ENCODE data around the gene CAMKMT. TPM values are rescaled to one million over a fixed set of nuclear protein-coding genes. Genes with fewer than 3 reads are reported as not detected.

Gene CAMKMT
- total and polyA plus RNA-seq, 2 experiments from 2014 or later = 26.5 to 29.5 TPM

DNA sequence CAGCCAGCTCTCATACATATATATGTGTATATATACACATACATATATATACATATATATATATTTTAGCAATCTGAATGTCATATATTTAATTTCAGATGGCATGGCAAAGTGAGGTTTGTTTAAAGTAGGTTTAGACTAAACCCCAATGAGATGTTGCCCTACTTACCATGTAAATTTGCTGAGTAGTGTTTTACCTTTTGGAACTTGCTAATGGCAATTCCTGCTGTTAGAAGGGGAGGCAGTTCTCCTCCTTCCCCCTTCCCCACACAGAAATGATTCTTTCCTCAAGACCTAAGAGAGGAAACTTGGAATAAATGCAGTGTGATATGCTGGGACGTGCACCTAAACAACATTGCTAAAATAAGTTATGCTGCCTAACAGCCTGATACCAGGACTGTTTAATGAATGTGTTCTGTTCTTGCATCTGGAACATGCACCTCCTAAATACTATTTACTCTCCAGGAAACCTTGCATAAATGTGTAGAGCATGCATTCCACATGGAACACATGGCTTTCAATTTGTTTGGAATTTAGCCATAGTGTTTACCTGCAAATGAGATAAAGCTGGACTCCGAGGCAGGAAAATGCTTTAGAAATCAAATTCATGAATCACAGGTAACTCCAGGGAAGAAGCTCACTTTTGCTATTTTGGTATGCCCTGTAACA is 326.8 kb downstream of the CAMKMT start (continued):
- TF ChIP-seq, protein P1, sequence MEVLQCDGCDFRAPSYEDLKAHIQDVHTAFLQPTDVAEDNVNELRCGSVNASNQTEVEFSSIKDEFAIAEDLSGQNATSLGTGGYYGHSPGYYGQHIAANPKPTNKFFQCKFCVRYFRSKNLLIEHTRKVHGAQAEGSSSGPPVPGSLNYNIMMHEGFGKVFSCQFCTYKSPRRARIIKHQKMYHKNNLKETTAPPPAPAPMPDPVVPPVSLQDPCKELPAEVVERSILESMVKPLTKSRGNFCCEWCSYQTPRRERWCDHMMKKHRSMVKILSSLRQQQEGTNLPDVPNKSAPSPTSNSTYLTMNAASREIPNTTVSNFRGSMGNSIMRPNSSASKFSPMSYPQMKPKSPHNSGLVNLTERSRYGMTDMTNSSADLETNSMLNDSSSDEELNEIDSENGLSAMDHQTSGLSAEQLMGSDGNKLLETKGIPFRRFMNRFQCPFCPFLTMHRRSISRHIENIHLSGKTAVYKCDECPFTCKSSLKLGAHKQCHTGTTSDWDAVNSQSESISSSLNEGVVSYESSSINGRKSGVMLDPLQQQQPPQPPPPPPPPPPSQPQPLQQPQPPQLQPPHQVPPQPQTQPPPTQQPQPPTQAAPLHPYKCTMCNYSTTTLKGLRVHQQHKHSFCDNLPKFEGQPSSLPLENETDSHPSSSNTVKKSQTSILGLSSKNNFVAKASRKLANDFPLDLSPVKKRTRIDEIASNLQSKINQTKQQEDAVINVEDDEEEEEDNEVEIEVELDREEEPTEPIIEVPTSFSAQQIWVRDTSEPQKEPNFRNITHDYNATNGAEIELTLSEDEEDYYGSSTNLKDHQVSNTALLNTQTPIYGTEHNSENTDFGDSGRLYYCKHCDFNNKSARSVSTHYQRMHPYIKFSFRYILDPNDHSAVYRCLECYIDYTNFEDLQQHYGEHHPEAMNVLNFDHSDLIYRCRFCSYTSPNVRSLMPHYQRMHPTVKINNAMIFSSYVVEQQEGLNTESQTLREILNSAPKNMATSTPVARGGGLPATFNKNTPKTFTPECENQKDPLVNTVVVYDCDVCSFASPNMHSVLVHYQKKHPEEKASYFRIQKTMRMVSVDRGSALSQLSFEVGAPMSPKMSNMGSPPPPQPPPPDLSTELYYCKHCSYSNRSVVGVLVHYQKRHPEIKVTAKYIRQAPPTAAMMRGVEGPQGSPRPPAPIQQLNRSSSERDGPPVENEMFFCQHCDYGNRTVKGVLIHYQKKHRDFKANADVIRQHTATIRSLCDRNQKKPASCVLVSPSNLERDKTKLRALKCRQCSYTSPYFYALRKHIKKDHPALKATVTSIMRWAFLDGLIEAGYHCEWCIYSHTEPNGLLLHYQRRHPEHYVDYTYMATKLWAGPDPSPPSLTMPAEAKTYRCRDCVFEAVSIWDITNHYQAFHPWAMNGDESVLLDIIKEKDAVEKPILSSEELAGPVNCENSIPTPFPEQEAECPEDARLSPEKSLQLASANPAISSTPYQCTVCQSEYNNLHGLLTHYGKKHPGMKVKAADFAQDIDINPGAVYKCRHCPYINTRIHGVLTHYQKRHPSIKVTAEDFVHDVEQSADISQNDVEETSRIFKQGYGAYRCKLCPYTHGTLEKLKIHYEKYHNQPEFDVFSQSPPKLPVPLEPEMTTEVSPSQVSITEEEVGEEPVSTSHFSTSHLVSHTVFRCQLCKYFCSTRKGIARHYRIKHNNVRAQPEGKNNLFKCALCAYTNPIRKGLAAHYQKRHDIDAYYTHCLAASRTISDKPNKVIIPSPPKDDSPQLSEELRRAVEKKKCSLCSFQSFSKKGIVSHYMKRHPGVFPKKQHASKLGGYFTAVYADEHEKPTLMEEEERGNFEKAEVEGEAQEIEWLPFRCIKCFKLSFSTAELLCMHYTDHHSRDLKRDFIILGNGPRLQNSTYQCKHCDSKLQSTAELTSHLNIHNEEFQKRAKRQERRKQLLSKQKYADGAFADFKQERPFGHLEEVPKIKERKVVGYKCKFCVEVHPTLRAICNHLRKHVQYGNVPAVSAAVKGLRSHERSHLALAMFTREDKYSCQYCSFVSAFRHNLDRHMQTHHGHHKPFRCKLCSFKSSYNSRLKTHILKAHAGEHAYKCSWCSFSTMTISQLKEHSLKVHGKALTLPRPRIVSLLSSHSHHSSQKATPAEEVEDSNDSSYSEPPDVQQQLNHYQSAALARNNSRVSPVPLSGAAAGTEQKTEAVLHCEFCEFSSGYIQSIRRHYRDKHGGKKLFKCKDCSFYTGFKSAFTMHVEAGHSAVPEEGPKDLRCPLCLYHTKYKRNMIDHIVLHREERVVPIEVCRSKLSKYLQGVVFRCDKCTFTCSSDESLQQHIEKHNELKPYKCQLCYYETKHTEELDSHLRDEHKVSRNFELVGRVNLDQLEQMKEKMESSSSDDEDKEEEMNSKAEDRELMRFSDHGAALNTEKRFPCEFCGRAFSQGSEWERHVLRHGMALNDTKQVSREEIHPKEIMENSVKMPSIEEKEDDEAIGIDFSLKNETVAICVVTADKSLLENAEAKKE (CRISPR knock-in tag; IDR thresholded peaks at IDR 0.05) = no peak
- TF ChIP-seq EZH2 (IDR thresholded peaks at IDR 0.05; ENCODE audit: low read depth, unreplicated experiment) (no peak), STAT1 (IDR thresholded peaks at IDR 0.05; ENCODE audit: unreplicated experiment) (no peak), ZNF114 (CRISPR knock-in tag; IDR thresholded peaks at IDR 0.05) (no peak)
- TF ChIP-seq, protein P2, sequence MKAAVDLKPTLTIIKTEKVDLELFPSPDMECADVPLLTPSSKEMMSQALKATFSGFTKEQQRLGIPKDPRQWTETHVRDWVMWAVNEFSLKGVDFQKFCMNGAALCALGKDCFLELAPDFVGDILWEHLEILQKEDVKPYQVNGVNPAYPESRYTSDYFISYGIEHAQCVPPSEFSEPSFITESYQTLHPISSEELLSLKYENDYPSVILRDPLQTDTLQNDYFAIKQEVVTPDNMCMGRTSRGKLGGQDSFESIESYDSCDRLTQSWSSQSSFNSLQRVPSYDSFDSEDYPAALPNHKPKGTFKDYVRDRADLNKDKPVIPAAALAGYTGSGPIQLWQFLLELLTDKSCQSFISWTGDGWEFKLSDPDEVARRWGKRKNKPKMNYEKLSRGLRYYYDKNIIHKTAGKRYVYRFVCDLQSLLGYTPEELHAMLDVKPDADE (IDR thresholded peaks at IDR 0.05) = no peak

DNA sequence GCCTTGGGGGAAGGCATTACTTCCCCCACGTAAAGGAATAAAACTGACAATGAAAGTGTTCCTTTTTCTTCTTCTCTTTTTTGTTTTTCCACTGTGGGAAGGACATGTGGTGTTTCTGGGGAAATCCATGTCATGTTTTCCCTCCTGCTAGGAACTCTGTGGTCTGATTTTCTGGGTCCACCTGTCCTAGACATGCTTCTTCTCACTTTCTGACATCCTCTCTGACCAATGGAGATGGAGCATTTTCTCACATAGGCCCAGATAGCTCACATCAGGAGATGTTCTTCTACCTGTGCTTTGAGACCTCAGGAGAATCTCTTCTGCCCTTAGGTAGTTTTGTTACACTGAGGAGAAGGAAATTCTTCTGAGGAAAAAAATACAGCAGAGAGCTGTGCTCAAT is 327.8 kb downstream of the CAMKMT start:
- no peaks in the 10 kb centered on the region for H3F3A ChIP-seq (replicated peaks; ENCODE audit: low read depth)
- H3K36me3 Mint-ChIP-seq (ENCODE audit: low read depth) = no peaks in the 10 kb centered on the region
- no peak overlapping the region for H3K4me3 Mint-ChIP-seq
- TF ChIP-seq, protein P3, sequence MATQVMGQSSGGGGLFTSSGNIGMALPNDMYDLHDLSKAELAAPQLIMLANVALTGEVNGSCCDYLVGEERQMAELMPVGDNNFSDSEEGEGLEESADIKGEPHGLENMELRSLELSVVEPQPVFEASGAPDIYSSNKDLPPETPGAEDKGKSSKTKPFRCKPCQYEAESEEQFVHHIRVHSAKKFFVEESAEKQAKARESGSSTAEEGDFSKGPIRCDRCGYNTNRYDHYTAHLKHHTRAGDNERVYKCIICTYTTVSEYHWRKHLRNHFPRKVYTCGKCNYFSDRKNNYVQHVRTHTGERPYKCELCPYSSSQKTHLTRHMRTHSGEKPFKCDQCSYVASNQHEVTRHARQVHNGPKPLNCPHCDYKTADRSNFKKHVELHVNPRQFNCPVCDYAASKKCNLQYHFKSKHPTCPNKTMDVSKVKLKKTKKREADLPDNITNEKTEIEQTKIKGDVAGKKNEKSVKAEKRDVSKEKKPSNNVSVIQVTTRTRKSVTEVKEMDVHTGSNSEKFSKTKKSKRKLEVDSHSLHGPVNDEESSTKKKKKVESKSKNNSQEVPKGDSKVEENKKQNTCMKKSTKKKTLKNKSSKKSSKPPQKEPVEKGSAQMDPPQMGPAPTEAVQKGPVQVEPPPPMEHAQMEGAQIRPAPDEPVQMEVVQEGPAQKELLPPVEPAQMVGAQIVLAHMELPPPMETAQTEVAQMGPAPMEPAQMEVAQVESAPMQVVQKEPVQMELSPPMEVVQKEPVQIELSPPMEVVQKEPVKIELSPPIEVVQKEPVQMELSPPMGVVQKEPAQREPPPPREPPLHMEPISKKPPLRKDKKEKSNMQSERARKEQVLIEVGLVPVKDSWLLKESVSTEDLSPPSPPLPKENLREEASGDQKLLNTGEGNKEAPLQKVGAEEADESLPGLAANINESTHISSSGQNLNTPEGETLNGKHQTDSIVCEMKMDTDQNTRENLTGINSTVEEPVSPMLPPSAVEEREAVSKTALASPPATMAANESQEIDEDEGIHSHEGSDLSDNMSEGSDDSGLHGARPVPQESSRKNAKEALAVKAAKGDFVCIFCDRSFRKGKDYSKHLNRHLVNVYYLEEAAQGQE (IDR thresholded peaks at IDR 0.05; ENCODE audit: unreplicated experiment) = no peak
- TF ChIP-seq ZNF331 (CRISPR knock-in tag; IDR thresholded peaks at IDR 0.05; ENCODE audit: low read depth) = no peak
- no peak for TF ChIP-seq NANOG (IDR thresholded peaks at IDR 0.05; ENCODE audit: borderline replicate concordance)
- TF ChIP-seq POLR2AphosphoS5 (IDR thresholded peaks at IDR 0.05; ENCODE audit: low read depth) = no peak
- TF ChIP-seq, protein P4, sequence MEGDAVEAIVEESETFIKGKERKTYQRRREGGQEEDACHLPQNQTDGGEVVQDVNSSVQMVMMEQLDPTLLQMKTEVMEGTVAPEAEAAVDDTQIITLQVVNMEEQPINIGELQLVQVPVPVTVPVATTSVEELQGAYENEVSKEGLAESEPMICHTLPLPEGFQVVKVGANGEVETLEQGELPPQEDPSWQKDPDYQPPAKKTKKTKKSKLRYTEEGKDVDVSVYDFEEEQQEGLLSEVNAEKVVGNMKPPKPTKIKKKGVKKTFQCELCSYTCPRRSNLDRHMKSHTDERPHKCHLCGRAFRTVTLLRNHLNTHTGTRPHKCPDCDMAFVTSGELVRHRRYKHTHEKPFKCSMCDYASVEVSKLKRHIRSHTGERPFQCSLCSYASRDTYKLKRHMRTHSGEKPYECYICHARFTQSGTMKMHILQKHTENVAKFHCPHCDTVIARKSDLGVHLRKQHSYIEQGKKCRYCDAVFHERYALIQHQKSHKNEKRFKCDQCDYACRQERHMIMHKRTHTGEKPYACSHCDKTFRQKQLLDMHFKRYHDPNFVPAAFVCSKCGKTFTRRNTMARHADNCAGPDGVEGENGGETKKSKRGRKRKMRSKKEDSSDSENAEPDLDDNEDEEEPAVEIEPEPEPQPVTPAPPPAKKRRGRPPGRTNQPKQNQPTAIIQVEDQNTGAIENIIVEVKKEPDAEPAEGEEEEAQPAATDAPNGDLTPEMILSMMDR (conservative IDR thresholded peaks at IDR 0.05; ENCODE audit: low read depth in 2 of 2) = no peak
- no peak for TF ChIP-seq JUNB (IDR thresholded peaks at IDR 0.05; ENCODE audit: unreplicated experiment)
- no peak for TF ChIP-seq STAT1 (IDR thresholded peaks at IDR 0.05; ENCODE audit: unreplicated experiment)
- no peak for DNase-seq (ENCODE audit: low spot score)
- H3K27me3 Mint-ChIP-seq (ENCODE audit: insufficient read depth, low read depth, poor library complexity) = no peaks in the 10 kb centered on the region
- peaks cover 5% of the 10 kb centered on the region; the same call in 1 of the 2 replicates for H3K4me1 ChIP-seq (ENCODE audit: insufficient read depth)
- no peaks in the 10 kb centered on the region for H3K79me2 ChIP-seq (replicated peaks; ENCODE audit: insufficient read depth)
- ATAC-seq = no peak
- no peak overlapping the region for H3K27ac ChIP-seq (ENCODE audit: low read depth)
- no peaks in the 10 kb centered on the region for H3K27me3 ChIP-seq (ENCODE audit: insufficient read depth)
- H2AFZ ChIP-seq = no peak overlapping the region
- no peak overlapping the region for H3K27ac Mint-ChIP-seq
- peaks cover 7% of the 10 kb centered on the region for H3K4me1 Mint-ChIP-seq
- no peak overlapping the region for H3K4me2 ChIP-seq
- no peak overlapping the region for H3K4me3 ChIP-seq
- no peaks in the 10 kb centered on the region for H3K9me3 Mint-ChIP-seq
- no peaks in the 10 kb centered on the region for H3K36me3 ChIP-seq (ENCODE audit: insufficient read depth)
- H3K9me2 ChIP-seq (ENCODE audit: insufficient read depth) = no peaks in the 10 kb centered on the region
- peaks cover 4% of the 10 kb centered on the region; the same call in 1 of the 2 replicates for H4K20me1 ChIP-seq (replicated peaks; ENCODE audit: insufficient read depth)

All from GM23338 (cell line).